Subcutaneous adipose tissue (tissue), 4 donors: ENCODE results near the gene TEN1. TPM values are rescaled to one million over a fixed set of nuclear protein-coding genes. Genes with fewer than 3 reads are reported as not detected.

Experiments used
- CTCF ChIP-seq: fragments of 450-650 bp; IDR thresholded peaks from one replicate; pipeline ENCODE4 v1.5.1; 2016; ENCODE audit warnings: low read depth, mild to moderate bottlenecking, control low read depth, antibody characterized with exemption, moderate library complexity
- total RNA-seq, 4 donors: library from RNA; depleted of rRNA; stranded (reverse); fragments of >200 nt; gene quantifications; one replicate each; pipeline ENCODE4 v1.1.0, GENCODE V29; 2016

Gene TEN1
- total RNA-seq, 4 donors from 2014 or later, result 4.7 to 29.0 (median 20.8) TPM

GRCh38 chr17:76036497-76037261, 57.6 kb downstream of the TEN1 start:
- no peak for TF ChIP-seq CTCF

GRCh38 chr17:76038050-76038449, 59.0 kb downstream of the TEN1 start:
- no peak for TF ChIP-seq CTCF

GRCh38 chr17:76039121-76039520, 60.1 kb downstream of the TEN1 start:
- no peak for TF ChIP-seq CTCF

- TF ChIP-seq CTCF, result no peak
Measured at GRCh38 chr17:76040376-76040775, 61.3 kb downstream of the TEN1 start.

GRCh38 chr17:76046064-76046463, 67.0 kb downstream of the TEN1 start:
- TF ChIP-seq CTCF, result no peak

GRCh38 chr17:76048025-76048605, 69.1 kb downstream of the TEN1 start:
- no peak for TF ChIP-seq CTCF

GRCh38 chr17:76048711-76049110, 69.7 kb downstream of the TEN1 start:
- no peak for TF ChIP-seq CTCF
